GM18507 (cell line): ENCODE data around the gene TRIM34.
"Not testable (repeated sequence)": the region's sequence is repeated elsewhere in the genome, so short reads cannot be mapped to it uniquely, and the experiment has no call there.

ENCODE experiments used
- DNase-seq: peaks from one replicate; pipeline ENCODE4 v3.0.0; 2011; ENCODE audit warnings: low read depth; ENCODE audit not compliant: insufficient read length; ENCODE audit errors: extremely low spot score
- FAIRE-seq: peaks from 2 replicates; lab custom pipeline; 2011; peaks lifted over from hg19 to GRCh38; lab: Jason Lieb, UNC

TRIM34 gene

DNA sequence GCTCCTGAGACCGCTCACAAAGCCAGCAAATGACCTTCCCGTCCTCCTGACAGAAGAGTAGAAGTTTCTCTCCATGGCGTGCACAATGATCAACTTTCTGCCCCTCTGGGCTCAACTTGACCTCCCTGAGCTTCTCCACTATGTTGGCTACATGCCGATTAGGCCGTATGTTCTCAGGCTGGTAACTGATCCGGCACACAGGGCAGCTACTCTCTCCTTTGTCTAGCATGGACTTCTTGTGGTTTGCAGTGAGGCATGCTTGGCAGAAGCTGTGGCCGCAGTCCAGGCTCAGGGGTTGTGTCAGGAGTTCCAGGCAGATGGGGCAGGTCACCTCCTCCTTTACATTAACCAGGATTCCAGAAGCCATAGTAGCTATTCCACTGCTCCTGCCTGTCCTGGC lies 55.0 kb downstream of the TRIM34 start:
- no peak for FAIRE-seq
- DNase-seq = no peak

- not testable (repeated sequence) for DNase-seq, FAIRE-seq
Observed at GRCh38 chr11:5682890-5683441, 58.2 kb downstream of the TRIM34 start.

DNA sequence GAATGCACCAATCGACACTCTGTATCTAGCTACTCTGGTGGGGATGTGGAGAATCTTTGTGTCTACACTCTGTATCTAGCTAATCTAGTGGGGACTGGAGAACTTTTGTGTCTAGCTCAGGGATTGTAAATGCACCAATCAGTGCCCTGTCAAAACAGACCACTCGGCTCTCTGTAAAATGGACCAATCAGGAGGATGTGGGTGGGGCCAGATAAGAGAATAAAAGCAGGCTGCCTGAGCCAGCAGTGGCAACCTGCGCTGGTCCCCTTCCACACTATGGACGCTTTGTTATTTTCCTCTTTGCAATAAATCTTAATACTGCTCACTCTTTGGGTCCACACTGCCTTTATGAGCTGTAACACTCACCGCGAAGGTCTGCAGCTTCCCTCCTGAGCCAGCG lies 58.8 kb downstream of the TRIM34 start:
- not testable (repeated sequence) for DNase-seq, FAIRE-seq

- FAIRE-seq (no peak), DNase-seq (no peak)
Observed at GRCh38 chr11:5684036-5684645, 59.3 kb downstream of the TRIM34 start.

DNA sequence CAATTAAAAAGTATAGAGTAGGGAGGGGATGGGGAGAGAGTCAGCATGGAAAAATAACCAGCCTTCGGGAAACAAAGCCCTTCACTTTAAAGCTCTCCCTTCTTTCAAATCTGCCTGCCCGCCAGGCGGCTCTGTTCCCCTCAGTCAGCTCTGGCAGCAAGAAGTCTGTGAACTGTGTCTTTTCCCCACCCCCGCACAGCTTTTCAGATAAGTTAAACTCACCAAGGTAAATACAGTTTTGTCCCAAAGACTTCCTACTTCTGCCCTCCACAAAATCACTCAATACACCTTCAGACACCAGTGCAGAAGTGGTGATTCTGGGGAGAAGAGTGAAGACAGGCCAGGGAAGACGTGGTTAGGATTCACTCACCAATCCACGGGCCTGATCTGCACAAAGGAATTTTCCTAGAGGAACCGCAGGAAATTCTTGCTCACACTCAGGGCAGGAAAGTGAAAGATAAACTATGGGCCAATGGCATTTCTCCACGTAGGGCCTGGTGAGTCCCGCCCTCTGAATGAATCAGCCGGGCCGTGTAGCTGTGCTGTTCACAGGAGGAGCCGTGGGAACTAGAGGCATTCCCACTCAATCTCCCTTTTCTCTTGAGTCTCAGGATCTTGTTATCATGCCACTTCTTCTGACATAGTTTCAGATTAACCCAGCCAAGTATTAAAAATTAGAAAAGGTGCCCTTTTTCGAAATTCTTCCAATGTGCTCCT lies 60.0 kb downstream of the TRIM34 start, which contains the start of gene TRIM5:
TRIM5 (minus strand) TSS at position 429 of the 717 bp plus-strand sequence. CDS start 4,897 bp downstream, outside the sequence.
- FAIRE-seq = peak; percentile 85
- DNase-seq = peak; percentile 70

DNA sequence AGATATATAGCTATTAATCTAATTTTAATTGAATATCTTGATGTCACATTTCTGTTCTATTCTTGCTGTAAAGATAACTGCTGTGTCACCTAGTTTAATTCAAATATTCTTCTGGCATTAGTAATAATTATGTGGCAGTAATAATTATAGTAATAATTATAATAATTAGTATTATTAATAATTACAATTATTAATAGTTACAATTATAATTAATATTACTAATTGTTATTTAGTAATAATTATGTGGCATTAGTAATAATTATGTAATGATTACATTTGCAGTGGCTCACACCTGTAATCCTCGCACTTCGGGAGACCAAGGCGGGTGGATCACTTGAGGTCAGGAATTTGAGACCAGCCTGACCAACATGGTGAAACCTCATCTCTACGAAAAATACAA lies 61.6 kb downstream of the TRIM34 start:
- FAIRE-seq = no peak
- no peak for DNase-seq

GRCh38 chr11:5688482-5688881 lies 63.7 kb downstream of the TRIM34 start:
- DNase-seq = no peak
- no peak for FAIRE-seq

DNA sequence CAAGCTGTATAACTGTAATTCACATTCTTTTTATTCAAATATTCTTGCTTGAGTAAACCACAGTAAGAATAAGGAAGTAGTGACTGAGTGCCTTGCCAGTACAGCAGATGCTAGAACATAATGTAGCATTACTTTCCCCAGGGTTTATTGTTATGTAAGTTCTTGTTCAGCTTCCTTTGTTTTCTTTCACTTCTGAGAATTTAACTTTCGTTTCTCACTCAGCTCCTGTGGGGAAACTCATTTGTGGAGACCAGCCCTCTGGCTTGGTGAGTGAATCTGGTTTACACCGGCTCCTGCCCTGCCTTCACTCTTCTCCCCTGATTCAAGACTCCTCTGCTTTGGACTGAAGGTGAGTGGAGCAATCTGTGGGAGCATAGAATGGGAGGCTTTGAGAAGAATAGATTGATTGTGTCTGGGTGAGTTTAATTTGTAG lies 64.8 kb downstream of the TRIM34 start, which contains the start of gene TRIM22:
TRIM22 (plus strand) TSS at position 240 of the 433 bp plus-strand sequence. CDS start 6,443 bp downstream, outside the sequence.
- peak; percentile 89 for FAIRE-seq
- DNase-seq = peak; percentile 33

- peak; percentile 57 for FAIRE-seq
Observed at GRCh38 chr11:5690216-5690615, 65.4 kb downstream of the TRIM34 start.

GRCh38 chr11:5690736-5691135 lies 65.9 kb downstream of the TRIM34 start:
- peak; percentile 15 for FAIRE-seq
- no peak for DNase-seq

More at GRCh38 chr11:5690216-5690615, 65.4 kb downstream of the TRIM34 start:
- no peak for DNase-seq

GRCh38 chr11:5691238-5691963 lies 66.6 kb downstream of the TRIM34 start:
- DNase-seq = not testable (repeated sequence)
- FAIRE-seq = peak; percentile 26

DNA sequence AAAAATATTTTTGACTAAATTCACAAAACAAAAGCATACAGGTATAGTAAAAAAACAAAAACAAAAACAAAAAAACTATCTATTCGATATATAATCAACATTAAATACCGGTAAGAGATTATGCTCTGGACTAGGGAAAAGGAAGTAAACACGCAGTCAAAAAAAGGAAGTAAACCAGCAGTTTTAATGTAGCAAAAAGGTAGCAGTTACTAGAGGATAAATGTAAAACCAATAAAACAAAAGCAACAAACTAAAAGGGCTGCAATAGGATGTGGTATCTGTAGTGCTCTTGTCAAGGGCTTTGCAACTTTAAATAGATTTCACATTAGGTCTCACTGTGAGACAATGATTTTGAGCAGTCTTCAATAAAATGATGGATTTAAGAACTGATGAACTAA lies 67.2 kb downstream of the TRIM34 start:
- DNase-seq (no peak), FAIRE-seq (no peak)
